H1 (cell line): ENCODE data around the gene GPC1. TPM values are rescaled to one million over a fixed set of nuclear protein-coding genes. Genes with fewer than 3 reads are reported as not detected.

Source experiments
- CTCF ChIA-PET: fragments of 300-600 bp; sonication (Branson Sonifier 250); formaldehyde crosslinking; loops from one replicate; lab custom pipeline; 2021; ENCODE audit not compliant: partially characterized antibody; lab: Charles Lee
- POLR2A ChIA-PET: fragments of 300-600 bp; sonication (Branson Sonifier 250); formaldehyde crosslinking; loops from one replicate; lab custom pipeline; 2021; ENCODE audit warnings: inconsistent platforms; ENCODE audit not compliant: partially characterized antibody; lab: Charles Lee
- DNase-seq, 2 experiments: peaks; one replicate each; pipeline versions ENCODE4 v3.0.0 to v3.0.0-alpha.2; 2010 to 2022; ENCODE audit warnings: low spot score in 2 of 2, low read depth in 1 of 2, mixed read lengths in 1 of 2
- FAIRE-seq: peaks from 2 replicates; lab custom pipeline; 2011; peaks lifted over from hg19 to GRCh38; lab: Jason Lieb, UNC
- H2AFZ ChIP-seq: 2 replicates; pipeline ENCODE4 v1.8.1; 2012; ENCODE audit warnings: low read length, inconsistent platforms
- H2AK5ac ChIP-seq: 2 replicates; pipeline ENCODE4 v1.6.1; 2013; ENCODE audit warnings: low read depth, low read length
- H2BK120ac ChIP-seq: replicated peaks from 2 replicates; pipeline ENCODE3; 2013; ENCODE audit warnings: low read depth, low read length, inconsistent platforms
- H2BK12ac ChIP-seq: 2 replicates; pipeline ENCODE4 v1.6.1; 2013; ENCODE audit warnings: low read depth, low read length
- H2BK15ac ChIP-seq: 2 replicates; pipeline ENCODE4 v1.6.1; 2013; ENCODE audit warnings: low read length
- H2BK20ac ChIP-seq: 2 replicates; pipeline ENCODE4 v1.6.1; 2013; ENCODE audit warnings: low read length
- H2BK5ac ChIP-seq: 2 replicates; pipeline ENCODE4 v1.6.1; 2013; ENCODE audit warnings: low read depth, low read length
- H3K14ac ChIP-seq: 2 replicates; pipeline ENCODE4 v1.6.1; 2013; ENCODE audit warnings: inconsistent platforms; ENCODE audit not compliant: insufficient read length
- H3K18ac ChIP-seq: 2 replicates; pipeline ENCODE4 v1.6.1; 2013; ENCODE audit warnings: low read length; ENCODE audit errors: extremely low read depth
- H3K23ac ChIP-seq: 2 replicates; pipeline ENCODE4 v1.6.1; 2013; ENCODE audit warnings: inconsistent platforms; ENCODE audit not compliant: insufficient read length
- H3K23me2 ChIP-seq: 2 replicates; pipeline ENCODE4 v1.6.1; 2013; ENCODE audit warnings: low read depth, low read length
- H3K27ac ChIP-seq: 2 replicates; pipeline ENCODE4 v1.6.1; 2011; ENCODE audit warnings: low read depth, low read length, inconsistent platforms
- H3K27me3 ChIP-seq, 4 experiments: replicated peaks in 1 of 4; 1 replicate in 1 of 4; 2 replicates in 3 of 4; pipeline versions ENCODE4 v1.6.1 to v1.8.1; 2011 to 2013; ENCODE audit warnings: low read length in 3 of 4, mild to moderate bottlenecking in 3 of 4, inconsistent platforms in 2 of 4, mixed read lengths in 2 of 4, moderate library complexity in 1 of 4; ENCODE audit not compliant: control insufficient read depth in 3 of 4, insufficient read depth in 3 of 4; ENCODE audit errors: extremely low read depth in 1 of 4
- H3K36me3 ChIP-seq, 4 experiments: 2 replicates each; pipeline versions ENCODE4 v1.6.1 to v1.8.1; 2011 to 2013; ENCODE audit warnings: mild to moderate bottlenecking in 4 of 4, low read length in 3 of 4, moderate library complexity in 2 of 4, control low read depth in 1 of 4, inconsistent platforms in 1 of 4; ENCODE audit not compliant: insufficient read depth in 4 of 4, control insufficient read depth in 2 of 4
- H3K4ac ChIP-seq: replicated peaks from 2 replicates; pipeline ENCODE3; 2013; ENCODE audit warnings: low read length, low read depth, mixed read lengths, inconsistent platforms; ENCODE audit not compliant: insufficient read length
- H3K4me1 ChIP-seq, 4 experiments: replicated peaks in 1 of 4; 1 replicate in 1 of 4; 2 replicates in 3 of 4; pipeline versions ENCODE4 v1.6.1 to v1.8.1; 2011 to 2013; ENCODE audit warnings: low read length in 3 of 4, inconsistent platforms in 2 of 4, mixed read lengths in 1 of 4; ENCODE audit not compliant: insufficient read depth in 4 of 4, control insufficient read depth in 3 of 4
- H3K4me2 ChIP-seq, 2 experiments: 2 replicates each; pipeline versions ENCODE4 v1.6.1 to v1.8.1; 2011 to 2013; ENCODE audit warnings: low read depth in 2 of 2, low read length in 2 of 2, control low read depth in 1 of 2, inconsistent platforms in 1 of 2, mild to moderate bottlenecking in 1 of 2; ENCODE audit not compliant: insufficient read depth in 1 of 2
- H3K4me3 ChIP-seq, 4 experiments: fragments of 200-600, 300-600 bp in 1 of 4; sonication (generic), shearing (Covaris generic), sonication (Bioruptor Twin) in 1 of 4; 2 replicates each; pipeline versions ENCODE4 v1.5.1 to v1.8.1; 2011 to 2016; ENCODE audit warnings: low read length in 4 of 4, low read depth in 3 of 4, control low read depth in 2 of 4, inconsistent platforms in 2 of 4, mild to moderate bottlenecking in 2 of 4, mixed read lengths in 1 of 4, moderate library complexity in 1 of 4; ENCODE audit not compliant: insufficient read depth in 2 of 4; ENCODE audit errors: extremely low read depth in 1 of 4
- H3K56ac ChIP-seq: replicated peaks from 2 replicates; pipeline ENCODE3; 2013; ENCODE audit warnings: low read depth, mild to moderate bottlenecking, mixed read lengths, low read length, inconsistent platforms; ENCODE audit not compliant: insufficient read length
- H3K79me1 ChIP-seq: 2 replicates; pipeline ENCODE4 v1.6.1; 2013; ENCODE audit warnings: low read depth, low read length, control low read depth
- H3K79me2 ChIP-seq, 2 experiments: 2 replicates each; pipeline versions ENCODE4 v1.6.1 to v1.8.1; 2012 to 2013; ENCODE audit warnings: low read length in 2 of 2, mild to moderate bottlenecking in 2 of 2, inconsistent platforms in 1 of 2; ENCODE audit not compliant: insufficient read depth in 2 of 2, control insufficient read depth in 1 of 2
- H3K9ac ChIP-seq, 4 experiments: replicated peaks in 1 of 4; 1 replicate in 1 of 4; 2 replicates in 3 of 4; pipeline versions ENCODE4 v1.6.1 to v1.8.1; 2011 to 2013; ENCODE audit warnings: low read depth in 3 of 4, low read length in 3 of 4, control low read depth in 2 of 4, mild to moderate bottlenecking in 2 of 4, moderate library complexity in 2 of 4, inconsistent platforms in 1 of 4; ENCODE audit errors: extremely low read depth in 1 of 4
- H3K9me3 ChIP-seq, 2 experiments: 2 replicates each; pipeline versions ENCODE4 v1.6.1 to v1.8.1; 2012 to 2013; ENCODE audit warnings: mild to moderate bottlenecking in 2 of 2, moderate library complexity in 2 of 2, control low read depth in 1 of 2, inconsistent platforms in 1 of 2, low read depth in 1 of 2, low read length in 1 of 2, mixed read lengths in 1 of 2; ENCODE audit not compliant: insufficient read depth in 2 of 2
- H4K20me1 ChIP-seq, 2 experiments: replicated peaks in 1 of 2; 2 replicates each; pipeline versions ENCODE3 to v1.8.1; 2011 to 2013; ENCODE audit warnings: inconsistent platforms in 2 of 2, low read length in 2 of 2, mild to moderate bottlenecking in 1 of 2; ENCODE audit not compliant: insufficient read depth in 2 of 2, control insufficient read depth in 1 of 2
- H4K5ac ChIP-seq: 2 replicates; pipeline ENCODE4 v1.6.1; 2013; ENCODE audit warnings: low read length, low read depth, mixed read lengths, inconsistent platforms; ENCODE audit not compliant: insufficient read length
- H4K8ac ChIP-seq: 2 replicates; pipeline ENCODE4 v1.8.0; 2013; ENCODE audit warnings: mild to moderate bottlenecking, moderate library complexity, low read length, inconsistent platforms; ENCODE audit not compliant: insufficient read depth; ENCODE audit errors: extremely low read depth
- H4K91ac ChIP-seq: replicated peaks from 2 replicates; pipeline ENCODE3; 2013; ENCODE audit warnings: low read length, mixed read lengths, inconsistent platforms; ENCODE audit not compliant: insufficient read length
- CHD2 ChIP-seq: IDR thresholded peaks from 2 replicates; pipeline ENCODE4 v1.6.1; 2012; ENCODE audit warnings: low read length, improper control_type of control experiment
- PHF8 ChIP-seq: fragments of 200-600 bp; sonication (generic); conservative IDR thresholded peaks from 2 replicates; pipeline ENCODE4 v1.7.1; 2012; ENCODE audit warnings: low read depth, mild to moderate bottlenecking, inconsistent platforms, low read length, moderate library complexity
- SAP30 ChIP-seq: fragments of 300-600 bp; sonication (generic); IDR thresholded peaks from 2 replicates; pipeline ENCODE4 v1.7.1; 2012; ENCODE audit warnings: low read length, moderate library complexity, mild to moderate bottlenecking, inconsistent platforms; ENCODE audit not compliant: insufficient read depth, insufficient replicate concordance
- SIX5 ChIP-seq: IDR thresholded peaks from 2 replicates; pipeline ENCODE4 v1.6.1; 2011; ENCODE audit warnings: mild to moderate bottlenecking, low read depth, low read length
- WGBS, 2 experiments: shearing (Covaris generic) in 1 of 2; methylation state at CpG; one replicate each; pipeline versions ENCODE4 v1.1.6 to v1.1.7; 2013 to 2015; ENCODE audit warnings: low lambda C conversion rate in 2 of 2, mixed read lengths in 2 of 2, inconsistent platforms in 1 of 2, low coverage in 1 of 2, missing lambda C conversion rate in 1 of 2; ENCODE audit not compliant: insufficient replicate concordance in 2 of 2, insufficient coverage in 1 of 2, insufficient read length in 1 of 2; ENCODE audit errors: extremely low coverage in 1 of 2, missing lambda C conversion rate in 1 of 2; 5-methylcytosine and 5-hydroxymethylcytosine counted together
- polyA plus RNA-seq, 7 experiments: library from polyadenylated mRNA; depleted of rRNA in 3 of 7; stranded (reverse) in 5 of 7; unstranded in 2 of 7; fragments of >200 nt in 5 of 7; fragments of 200-250 nt in 2 of 7; gene quantifications; 1 replicate in 5 of 7; 2 replicates in 1 of 7; 4 replicates in 1 of 7; pipeline versions ENCODE4 v1.2.1 to v1.2.3, GENCODE V29; 2011 to 2013; ENCODE audit warnings: missing spikeins in 2 of 7, mixed read lengths in 2 of 7
- total RNA-seq: library from RNA; stranded (reverse); fragmentation: NEBNext Ultra II Directional; extraction: Animal tissue kit (Norgen Biotek cat#: 25700); gene quantifications from 2 replicates; pipeline ENCODE4 v1.2.1, GENCODE V29; 2021

Gene GPC1
- total and polyA plus RNA-seq, 2 of the 8 experiments (the other 6 are each of a cell fraction or from before 2014, with no cell fraction given) = 21.9 to 28.3 TPM

DNA sequence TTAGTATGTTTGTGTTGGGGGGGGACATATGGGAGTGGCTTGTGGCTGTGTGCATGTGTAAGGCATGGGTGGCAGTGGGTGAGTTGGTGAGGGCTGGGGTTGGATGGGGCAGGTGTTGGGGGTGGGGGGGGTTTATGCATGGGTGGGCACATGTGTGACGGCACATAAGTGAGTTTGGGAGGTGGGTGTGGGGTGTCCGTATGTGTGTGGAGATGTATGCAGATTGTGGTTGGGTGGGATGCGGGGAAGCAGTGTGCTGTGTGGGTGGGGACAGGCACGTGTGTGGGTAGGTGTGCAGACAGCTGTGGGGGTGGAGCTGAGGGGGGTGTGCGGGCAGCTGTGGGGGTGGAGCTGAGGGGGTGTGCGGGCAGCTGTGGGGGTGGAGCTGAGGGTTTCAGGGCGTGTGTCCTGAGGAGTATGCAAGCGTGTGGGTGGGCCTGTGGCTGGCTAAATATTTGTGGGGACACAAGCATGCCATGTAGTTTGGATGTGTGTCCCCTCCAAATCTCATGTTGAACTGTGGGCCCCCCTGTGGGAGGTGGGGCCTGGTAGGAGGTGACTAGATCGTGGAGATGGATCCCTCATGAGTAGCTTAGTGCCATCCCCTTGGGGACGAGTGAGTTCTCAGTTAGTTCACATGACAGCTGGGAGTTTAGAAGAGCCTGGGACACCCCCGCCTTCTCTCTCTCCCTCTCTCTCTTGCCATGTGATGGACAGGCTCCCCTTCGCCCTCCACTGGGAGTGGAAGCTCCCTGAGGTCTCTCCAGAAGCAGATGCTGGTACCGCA lies 62.9 kb downstream of the GPC1 start:
- H3K23ac ChIP-seq = no peak overlapping the region
- CTCF ChIA-PET = interaction anchor here (0.8 to 2.9 kb wide), 3 partner anchors 16 to 23 kb away, joined by 3 to 17 read pairs (median 4); no protein-coding TSS in a partner anchor
- H3K79me1 ChIP-seq = no peaks in the 10 kb centered on the region
- peaks cover 0 to 3% of the 10 kb centered on the region in 2 experiments for H4K20me1 ChIP-seq
- no peak overlapping the region for H3K18ac ChIP-seq
- H3K79me2 ChIP-seq = no peaks in the 10 kb centered on the region
- no peak overlapping the region for H3K9ac ChIP-seq
- H2BK20ac ChIP-seq = no peak overlapping the region
- H3K36me3 ChIP-seq = no peaks in the 10 kb centered on the region
- 90% methylated on average over 4 of the region's 13 CpGs; no CpG with 5 or more reads in 1 of the 2 experiments for WGBS, 2 experiments
- H4K8ac ChIP-seq = no peak overlapping the region
- no peak overlapping the region for H2AFZ ChIP-seq
- H2AK5ac ChIP-seq = no peak overlapping the region
- H2BK120ac ChIP-seq = no peak overlapping the region
- no peak overlapping the region for H4K5ac ChIP-seq
- H3K23me2 ChIP-seq = no peaks in the 10 kb centered on the region
- no peak overlapping the region for H3K4me3 ChIP-seq
- no peak overlapping the region for H3K4me2 ChIP-seq
- H2BK12ac ChIP-seq = no peak overlapping the region
- POLR2A ChIA-PET = no interaction called here
- H3K27me3 ChIP-seq = 0 out of 7 replicates have a peak, but pooled peaks cover 0 to 3% (median 0%) of the 10 kb centered on the region in 4 experiments
- H3K4me1 ChIP-seq = no peaks in the 10 kb centered on the region
- no peak overlapping the region for H4K91ac ChIP-seq
- H3K56ac ChIP-seq = no peak overlapping the region
- no peak overlapping the region for H2BK5ac ChIP-seq
- H3K14ac ChIP-seq = no peak overlapping the region
- no peak overlapping the region for H3K4ac ChIP-seq
- H3K9me3 ChIP-seq = peaks cover 14 to 16% of the 10 kb centered on the region in 2 experiments
- FAIRE-seq (no peak), DNase-seq (no peak)
- no peak overlapping the region for H3K27ac ChIP-seq
- TF ChIP-seq SAP30 = no peak
- TF ChIP-seq SIX5 = no peak
- TF ChIP-seq PHF8 = no peak
- TF ChIP-seq CHD2 = no peak
- TF ChIP-seq, all 59 proteins: peak for 0
- H2BK15ac ChIP-seq = no peak overlapping the region
